ENCODE measurements around the gene RPAIN.

DNA sequence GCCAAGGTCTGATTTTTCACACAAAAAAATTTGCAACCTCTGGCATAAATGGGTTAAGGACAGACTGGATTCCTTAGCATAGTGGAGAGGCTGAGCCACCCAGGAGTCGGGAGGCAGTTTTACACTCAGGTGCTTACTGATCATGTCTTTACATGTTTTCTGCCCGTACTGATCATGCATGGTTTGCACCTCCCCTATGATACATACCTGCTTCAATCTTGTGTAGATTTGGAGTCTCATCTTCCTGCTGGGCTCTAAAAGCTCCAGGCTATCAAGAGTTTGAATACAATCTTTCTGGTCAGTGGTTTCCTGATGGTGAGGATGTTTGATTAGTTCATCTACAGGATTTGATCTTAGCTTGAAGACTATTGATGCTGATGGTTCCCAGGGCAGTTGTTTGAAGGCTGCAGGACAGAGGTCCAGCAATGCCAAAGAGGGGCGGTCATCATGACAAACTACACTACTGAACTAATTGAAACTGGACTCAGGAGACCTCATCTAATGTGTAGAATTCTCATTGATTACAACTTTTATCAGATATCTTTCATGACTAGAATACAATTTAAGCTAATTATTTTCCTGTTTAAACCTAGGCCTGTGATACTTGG is 12.1 kb downstream of the RPAIN start:
- TF ChIP-seq, protein P1, sequence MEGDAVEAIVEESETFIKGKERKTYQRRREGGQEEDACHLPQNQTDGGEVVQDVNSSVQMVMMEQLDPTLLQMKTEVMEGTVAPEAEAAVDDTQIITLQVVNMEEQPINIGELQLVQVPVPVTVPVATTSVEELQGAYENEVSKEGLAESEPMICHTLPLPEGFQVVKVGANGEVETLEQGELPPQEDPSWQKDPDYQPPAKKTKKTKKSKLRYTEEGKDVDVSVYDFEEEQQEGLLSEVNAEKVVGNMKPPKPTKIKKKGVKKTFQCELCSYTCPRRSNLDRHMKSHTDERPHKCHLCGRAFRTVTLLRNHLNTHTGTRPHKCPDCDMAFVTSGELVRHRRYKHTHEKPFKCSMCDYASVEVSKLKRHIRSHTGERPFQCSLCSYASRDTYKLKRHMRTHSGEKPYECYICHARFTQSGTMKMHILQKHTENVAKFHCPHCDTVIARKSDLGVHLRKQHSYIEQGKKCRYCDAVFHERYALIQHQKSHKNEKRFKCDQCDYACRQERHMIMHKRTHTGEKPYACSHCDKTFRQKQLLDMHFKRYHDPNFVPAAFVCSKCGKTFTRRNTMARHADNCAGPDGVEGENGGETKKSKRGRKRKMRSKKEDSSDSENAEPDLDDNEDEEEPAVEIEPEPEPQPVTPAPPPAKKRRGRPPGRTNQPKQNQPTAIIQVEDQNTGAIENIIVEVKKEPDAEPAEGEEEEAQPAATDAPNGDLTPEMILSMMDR (IDR thresholded peaks at IDR 0.05; ENCODE audit: insufficient read depth, low read length, poor library complexity, severe bottlenecking), result no peak
- no peak for TF ChIP-seq EZH2phosphoT487 (conservative IDR thresholded peaks at IDR 0.05; ENCODE audit: low read length)
